Neural cell (in vitro differentiated cells): ENCODE results near the gene BLNK. TPM values are rescaled to one million over a fixed set of nuclear protein-coding genes. Genes with fewer than 3 reads are reported as not detected.

Experiments
- H2AFZ ChIP-seq: fragments of 200-600, 300-800 bp; sonication (generic), shearing (Covaris generic); 2 replicates; pipeline ENCODE4 v1.6.0; 2014; ENCODE audit warnings: low read depth, mild to moderate bottlenecking, antibody characterized with exemption, low read length, moderate library complexity
- H3F3A ChIP-seq: fragments of 200-600 bp; shearing (Covaris generic); 2 replicates; pipeline ENCODE4 v1.6.1; 2016; ENCODE audit warnings: mild to moderate bottlenecking, moderate library complexity, mixed read lengths, antibody characterized with exemption, low read length; ENCODE audit not compliant: insufficient read depth, poor library complexity, severe bottlenecking
- H3K27ac ChIP-seq: fragments of 200-600, 300-800 bp; sonication (generic), shearing (Covaris generic); 2 replicates; pipeline ENCODE4 v1.5.1; 2014; ENCODE audit warnings: mild to moderate bottlenecking, low read length, moderate library complexity
- H3K27me3 ChIP-seq: fragments of 300-800, 200-600 bp; sonication (generic), shearing (Covaris generic); 2 replicates; pipeline ENCODE4 v1.6.0; 2014; ENCODE audit warnings: mild to moderate bottlenecking, low read depth, low read length, moderate library complexity; ENCODE audit not compliant: insufficient read depth
- H3K36me3 ChIP-seq: fragments of 300-800, 200-600 bp; sonication (generic), shearing (Covaris generic); 2 replicates; pipeline ENCODE4 v1.5.1; 2014; ENCODE audit warnings: mild to moderate bottlenecking, antibody characterized with exemption, low read length, moderate library complexity; ENCODE audit not compliant: insufficient read depth
- H3K4me2 ChIP-seq: fragments of 300-800, 200-600 bp; sonication (generic), shearing (Covaris generic); 2 replicates; pipeline ENCODE4 v1.6.0; 2014; ENCODE audit warnings: mild to moderate bottlenecking, low read length
- H3K4me3 ChIP-seq: fragments of 300-800, 200-600 bp; sonication (generic), shearing (Covaris generic); 2 replicates; pipeline ENCODE4 v1.5.1; 2014; ENCODE audit warnings: mild to moderate bottlenecking, low read length, moderate library complexity
- H3K79me2 ChIP-seq: fragments of 200-600 bp; shearing (Covaris generic); replicated peaks from 2 replicates; pipeline ENCODE4 v1.6.0; 2014; ENCODE audit warnings: mild to moderate bottlenecking, low read length, moderate library complexity; ENCODE audit not compliant: insufficient read depth
- H3K9ac ChIP-seq: fragments of 300-800, 200-600 bp; sonication (generic), shearing (Covaris generic); 2 replicates; pipeline ENCODE4 v1.6.1; 2016; ENCODE audit warnings: mild to moderate bottlenecking, low read length, mixed read lengths
- H3K9me2 ChIP-seq: fragments of 200-600 bp; shearing (Covaris generic); 2 replicates; pipeline ENCODE4 v1.6.1; 2016; ENCODE audit warnings: mild to moderate bottlenecking, low read length, mixed read lengths; ENCODE audit not compliant: insufficient read depth
- H3K9me3 ChIP-seq: fragments of 200-600, 300-800 bp; sonication (generic), shearing (Covaris generic); 2 replicates; pipeline ENCODE4 v1.6.1; 2016; ENCODE audit warnings: mild to moderate bottlenecking, mixed run types, low read length, moderate library complexity, mixed read lengths
- H4K20me1 ChIP-seq: fragments of 200-600 bp; shearing (Covaris generic); 2 replicates; pipeline ENCODE4 v1.6.1; 2016; ENCODE audit warnings: mild to moderate bottlenecking, mixed run types; ENCODE audit not compliant: insufficient read depth
- EP300 ChIP-seq: fragments of 450-650 bp; conservative IDR thresholded peaks from 2 replicates; pipeline ENCODE4 v1.6.1; 2014; ENCODE audit warnings: antibody characterized with exemption, mild to moderate bottlenecking, moderate library complexity; ENCODE audit not compliant: poor library complexity, severe bottlenecking
- EZH2 ChIP-seq: fragments of 200-600, 300-800 bp; shearing (Covaris generic), sonication (generic); IDR thresholded peaks from 2 replicates; pipeline ENCODE4 v1.6.1; 2014; ENCODE audit warnings: antibody characterized with exemption, low read length, borderline replicate concordance, mild to moderate bottlenecking; ENCODE audit not compliant: insufficient read depth, poor library complexity, severe bottlenecking
- MXI1 ChIP-seq: fragments of 450-650 bp; conservative IDR thresholded peaks from 2 replicates; pipeline ENCODE4 v1.6.1; 2014; ENCODE audit warnings: antibody characterized with exemption, mild to moderate bottlenecking; ENCODE audit not compliant: poor library complexity, severe bottlenecking
- POLR2AphosphoS5 ChIP-seq: IDR thresholded peaks from 2 replicates; pipeline ENCODE4 v1.6.1; 2012
- RAD21 ChIP-seq: fragments of 450-650 bp; conservative IDR thresholded peaks from 2 replicates; pipeline ENCODE4 v1.6.1; 2014; ENCODE audit warnings: antibody characterized with exemption, mild to moderate bottlenecking, moderate library complexity
- SMC3 ChIP-seq: fragments of 450-650 bp; conservative IDR thresholded peaks from 2 replicates; pipeline ENCODE4 v1.6.1; 2014; ENCODE audit warnings: antibody characterized with exemption, mild to moderate bottlenecking, moderate library complexity; ENCODE audit not compliant: poor library complexity
- TAF1 ChIP-seq: IDR thresholded peaks from 2 replicates; pipeline ENCODE4 v1.6.1; 2012; ENCODE audit warnings: low read depth
- polyA plus RNA-seq: library from polyadenylated mRNA; depleted of rRNA; stranded (reverse); fragments of >200 nt; gene quantifications from 2 replicates; pipeline ENCODE4 v1.2.3, GENCODE V29; 2014
- TF ChIP-seq, protein P1 (sequence below): IDR thresholded peaks from 2 replicates; pipeline ENCODE4 v1.6.1; 2012; ENCODE audit warnings: borderline replicate concordance
- TF ChIP-seq, protein P2 (sequence below): fragments of 450-650 bp; IDR thresholded peaks from 2 replicates; pipeline ENCODE4 v1.5.1; 2014; ENCODE audit warnings: antibody characterized with exemption, mild to moderate bottlenecking, moderate library complexity; ENCODE audit not compliant: poor library complexity, severe bottlenecking

The BLNK gene
- polyA plus RNA-seq, 1 donor from 2014 or later, result not detected

DNA sequence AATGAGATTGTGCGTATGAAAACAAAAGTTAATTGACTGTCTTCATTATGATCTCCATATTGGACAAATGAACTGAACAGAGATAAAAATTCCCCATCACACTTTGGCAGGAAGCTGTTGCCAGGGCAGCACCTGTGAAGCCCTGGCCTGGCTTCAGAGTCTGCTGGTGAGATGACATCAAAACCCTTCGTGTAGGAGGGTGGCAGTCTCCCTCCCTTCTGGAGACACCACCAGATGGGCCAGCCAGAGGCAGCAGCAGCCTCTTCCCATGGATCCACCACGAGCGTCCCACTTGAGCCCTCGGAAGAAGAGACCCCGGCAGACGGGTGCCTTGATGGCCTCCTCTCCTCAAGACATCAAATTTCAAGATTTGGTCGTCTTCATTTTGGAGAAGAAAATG lies 32.9 kb upstream of the BLNK start, which contains the start of gene DNTT:
DNTT (plus strand) TSS at position 205 of the 400 bp plus-strand sequence; CDS start at position 269, 64 bp downstream.
- no peak for TF ChIP-seq EP300
- TF ChIP-seq, protein P1, sequence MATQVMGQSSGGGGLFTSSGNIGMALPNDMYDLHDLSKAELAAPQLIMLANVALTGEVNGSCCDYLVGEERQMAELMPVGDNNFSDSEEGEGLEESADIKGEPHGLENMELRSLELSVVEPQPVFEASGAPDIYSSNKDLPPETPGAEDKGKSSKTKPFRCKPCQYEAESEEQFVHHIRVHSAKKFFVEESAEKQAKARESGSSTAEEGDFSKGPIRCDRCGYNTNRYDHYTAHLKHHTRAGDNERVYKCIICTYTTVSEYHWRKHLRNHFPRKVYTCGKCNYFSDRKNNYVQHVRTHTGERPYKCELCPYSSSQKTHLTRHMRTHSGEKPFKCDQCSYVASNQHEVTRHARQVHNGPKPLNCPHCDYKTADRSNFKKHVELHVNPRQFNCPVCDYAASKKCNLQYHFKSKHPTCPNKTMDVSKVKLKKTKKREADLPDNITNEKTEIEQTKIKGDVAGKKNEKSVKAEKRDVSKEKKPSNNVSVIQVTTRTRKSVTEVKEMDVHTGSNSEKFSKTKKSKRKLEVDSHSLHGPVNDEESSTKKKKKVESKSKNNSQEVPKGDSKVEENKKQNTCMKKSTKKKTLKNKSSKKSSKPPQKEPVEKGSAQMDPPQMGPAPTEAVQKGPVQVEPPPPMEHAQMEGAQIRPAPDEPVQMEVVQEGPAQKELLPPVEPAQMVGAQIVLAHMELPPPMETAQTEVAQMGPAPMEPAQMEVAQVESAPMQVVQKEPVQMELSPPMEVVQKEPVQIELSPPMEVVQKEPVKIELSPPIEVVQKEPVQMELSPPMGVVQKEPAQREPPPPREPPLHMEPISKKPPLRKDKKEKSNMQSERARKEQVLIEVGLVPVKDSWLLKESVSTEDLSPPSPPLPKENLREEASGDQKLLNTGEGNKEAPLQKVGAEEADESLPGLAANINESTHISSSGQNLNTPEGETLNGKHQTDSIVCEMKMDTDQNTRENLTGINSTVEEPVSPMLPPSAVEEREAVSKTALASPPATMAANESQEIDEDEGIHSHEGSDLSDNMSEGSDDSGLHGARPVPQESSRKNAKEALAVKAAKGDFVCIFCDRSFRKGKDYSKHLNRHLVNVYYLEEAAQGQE, result no peak
- no peak for TF ChIP-seq TAF1
- TF ChIP-seq EZH2, result no peak
- no peak for TF ChIP-seq SMC3
- no peak for TF ChIP-seq RAD21
- TF ChIP-seq MXI1, result no peak
- TF ChIP-seq, protein P2, sequence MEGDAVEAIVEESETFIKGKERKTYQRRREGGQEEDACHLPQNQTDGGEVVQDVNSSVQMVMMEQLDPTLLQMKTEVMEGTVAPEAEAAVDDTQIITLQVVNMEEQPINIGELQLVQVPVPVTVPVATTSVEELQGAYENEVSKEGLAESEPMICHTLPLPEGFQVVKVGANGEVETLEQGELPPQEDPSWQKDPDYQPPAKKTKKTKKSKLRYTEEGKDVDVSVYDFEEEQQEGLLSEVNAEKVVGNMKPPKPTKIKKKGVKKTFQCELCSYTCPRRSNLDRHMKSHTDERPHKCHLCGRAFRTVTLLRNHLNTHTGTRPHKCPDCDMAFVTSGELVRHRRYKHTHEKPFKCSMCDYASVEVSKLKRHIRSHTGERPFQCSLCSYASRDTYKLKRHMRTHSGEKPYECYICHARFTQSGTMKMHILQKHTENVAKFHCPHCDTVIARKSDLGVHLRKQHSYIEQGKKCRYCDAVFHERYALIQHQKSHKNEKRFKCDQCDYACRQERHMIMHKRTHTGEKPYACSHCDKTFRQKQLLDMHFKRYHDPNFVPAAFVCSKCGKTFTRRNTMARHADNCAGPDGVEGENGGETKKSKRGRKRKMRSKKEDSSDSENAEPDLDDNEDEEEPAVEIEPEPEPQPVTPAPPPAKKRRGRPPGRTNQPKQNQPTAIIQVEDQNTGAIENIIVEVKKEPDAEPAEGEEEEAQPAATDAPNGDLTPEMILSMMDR, result no peak
- TF ChIP-seq POLR2AphosphoS5, result no peak
- Histone ChIP-seq H2AFZ (no peak within 1 kb of the TSS), H3K9ac (no peak within 1 kb of the TSS), H3K4me2 (no peak within 1 kb of the TSS), H3K27ac (no peak within 1 kb of the TSS), H3K36me3 (no peaks in the 10 kb centered on the region), H3K27me3 (no peaks in the 10 kb centered on the region), H3F3A (no peaks in the 10 kb centered on the region), H3K9me3 (no peaks in the 10 kb centered on the region), H3K79me2 (no peaks in the 10 kb centered on the region), H3K4me3 (no peak within 1 kb of the TSS), H4K20me1 (no peaks in the 10 kb centered on the region), H3K9me2 (no peaks in the 10 kb centered on the region)

DNA sequence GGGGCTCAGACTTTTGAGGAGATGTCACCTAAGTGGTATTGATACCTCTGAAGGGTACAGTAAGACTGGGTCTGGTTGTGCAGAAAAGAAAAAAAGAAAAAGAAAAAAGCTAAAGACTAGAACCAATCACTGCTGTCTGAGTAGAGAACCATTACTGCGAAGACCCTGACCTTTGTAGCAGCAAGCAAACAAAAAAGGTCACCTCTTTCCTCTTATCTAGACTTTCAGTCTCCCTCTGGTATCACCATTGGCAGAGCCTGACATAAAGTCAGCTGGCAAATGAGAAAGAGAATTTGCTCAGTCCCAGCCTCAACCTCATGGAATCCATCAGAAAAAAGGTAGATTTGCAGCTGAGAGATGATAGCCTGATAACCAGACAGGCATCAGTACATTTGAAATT lies 30.2 kb upstream of the BLNK start:
- Histone ChIP-seq H4K20me1 (no peaks in the 10 kb centered on the region), H3K36me3 (no peaks in the 10 kb centered on the region), H3K79me2 (no peaks in the 10 kb centered on the region), H3K9ac (no peak overlapping the region), H3K9me2 (no peaks in the 10 kb centered on the region), H3K27me3 (no peaks in the 10 kb centered on the region), H2AFZ (no peak overlapping the region), H3K27ac (no peak overlapping the region), H3K9me3 (no peaks in the 10 kb centered on the region), H3K4me2 (no peak overlapping the region), H3F3A (no peaks in the 10 kb centered on the region), H3K4me3 (no peak overlapping the region)
- TF ChIP-seq SMC3, result no peak
- TF ChIP-seq, protein P2, result no peak
- TF ChIP-seq MXI1, result no peak
- TF ChIP-seq EP300, result no peak
- no peak for TF ChIP-seq TAF1
- no peak for TF ChIP-seq EZH2
- TF ChIP-seq, protein P1, result no peak
- no peak for TF ChIP-seq POLR2AphosphoS5
- no peak for TF ChIP-seq RAD21
